Measurements from ENCODE around the gene PDX1. TPM values are rescaled to one million over a fixed set of nuclear protein-coding genes. Genes with fewer than 3 reads are reported as not detected.
A peak's percentile ranks its signal among the peaks of the same experiment; 100 is the strongest.

The PDX1 gene
- total and polyA plus RNA-seq, 2 of the 13 experiments (the other 11 are each of a cell fraction or from before 2014, with no cell fraction given) = 0.07 TPM; not detected in 1

- TF ChIP-seq ZNF674 (CRISPR knock-in tag; IDR thresholded peaks at IDR 0.05; ENCODE audit: low read depth) = no peak
- peak; percentile 93 for TF ChIP-seq TGIF2 (CRISPR knock-in tag; IDR thresholded peaks at IDR 0.05)
- no peak for TF ChIP-seq STAT5B (CRISPR knock-in tag; IDR thresholded peaks at IDR 0.05)
- no peak for TF ChIP-seq SYNCRIP (IDR thresholded peaks at IDR 0.05; ENCODE audit: insufficient read depth, low read depth, low read length)
- TF ChIP-seq STAG1 (CRISPR knock-in tag; IDR thresholded peaks at IDR 0.05) = peak; percentile 80
- 0 out of 2 replicates have a peak, but pooled peaks have one; percentile 45 for TF ChIP-seq ZNF354B (CRISPR knock-in tag; IDR thresholded peaks at IDR 0.05)
- peak; percentile 86 for TF ChIP-seq ZNF350 (CRISPR knock-in tag; IDR thresholded peaks at IDR 0.05; ENCODE audit: borderline replicate concordance, low read depth)
- peak; percentile 62 for TF ChIP-seq FOSL2 (CRISPR knock-in tag; IDR thresholded peaks at IDR 0.05)
- peak; percentile 76 for TF ChIP-seq ARNT2 (CRISPR knock-in tag; IDR thresholded peaks at IDR 0.05; ENCODE audit: low read depth)
- no peak for TF ChIP-seq SRSF4 (IDR thresholded peaks at IDR 0.05; ENCODE audit: low read depth, low read length, poor library complexity, severe bottlenecking)
- TF ChIP-seq POLR2AphosphoS5 (IDR thresholded peaks at IDR 0.05; ENCODE audit: low read depth, low read length) = peak; percentile 37; the same call in 1 of the 2 replicates
- 0 out of 2 replicates have a peak, but pooled peaks have one; percentile 47 for TF ChIP-seq ZSCAN22 (CRISPR knock-in tag; IDR thresholded peaks at IDR 0.05)
- peak; percentile 75 for TF ChIP-seq MIXL1 (CRISPR knock-in tag; IDR thresholded peaks at IDR 0.05)
- TF ChIP-seq, protein P1, sequence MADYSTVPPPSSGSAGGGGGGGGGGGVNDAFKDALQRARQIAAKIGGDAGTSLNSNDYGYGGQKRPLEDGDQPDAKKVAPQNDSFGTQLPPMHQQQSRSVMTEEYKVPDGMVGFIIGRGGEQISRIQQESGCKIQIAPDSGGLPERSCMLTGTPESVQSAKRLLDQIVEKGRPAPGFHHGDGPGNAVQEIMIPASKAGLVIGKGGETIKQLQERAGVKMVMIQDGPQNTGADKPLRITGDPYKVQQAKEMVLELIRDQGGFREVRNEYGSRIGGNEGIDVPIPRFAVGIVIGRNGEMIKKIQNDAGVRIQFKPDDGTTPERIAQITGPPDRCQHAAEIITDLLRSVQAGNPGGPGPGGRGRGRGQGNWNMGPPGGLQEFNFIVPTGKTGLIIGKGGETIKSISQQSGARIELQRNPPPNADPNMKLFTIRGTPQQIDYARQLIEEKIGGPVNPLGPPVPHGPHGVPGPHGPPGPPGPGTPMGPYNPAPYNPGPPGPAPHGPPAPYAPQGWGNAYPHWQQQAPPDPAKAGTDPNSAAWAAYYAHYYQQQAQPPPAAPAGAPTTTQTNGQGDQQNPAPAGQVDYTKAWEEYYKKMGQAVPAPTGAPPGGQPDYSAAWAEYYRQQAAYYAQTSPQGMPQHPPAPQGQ (CRISPR knock-in tag; IDR thresholded peaks at IDR 0.05; ENCODE audit: borderline replicate concordance) = no peak
- peak in 1 of 2 experiments; percentile 91; a peak in 2 of 4 replicates for TF ChIP-seq KLF16 (CRISPR knock-in tag; IDR thresholded peaks at IDR 0.05)
- no peak for TF ChIP-seq SMAD1 (CRISPR knock-in tag; IDR thresholded peaks at IDR 0.05; ENCODE audit: borderline replicate concordance, low read depth)
- TF ChIP-seq YEATS2 (CRISPR knock-in tag; IDR thresholded peaks at IDR 0.05; ENCODE audit: borderline replicate concordance) = peak; percentile 64; the same call in 1 of the 2 replicates
- no peak for TF ChIP-seq CHD4 (IDR thresholded peaks at IDR 0.05; ENCODE audit: borderline replicate concordance, low read length)
- peak; percentile 84 for TF ChIP-seq ZNF7 (CRISPR knock-in tag; IDR thresholded peaks at IDR 0.05)
- peak; percentile 93 for TF ChIP-seq ZGPAT (CRISPR knock-in tag; IDR thresholded peaks at IDR 0.05)
- no peak for TF ChIP-seq LBX2 (CRISPR knock-in tag; IDR thresholded peaks at IDR 0.05; ENCODE audit: borderline replicate concordance)
- no peak for TF ChIP-seq ZNF251 (CRISPR knock-in tag; IDR thresholded peaks at IDR 0.05)
- TF ChIP-seq ETV6 (CRISPR knock-in tag; conservative IDR thresholded peaks at IDR 0.05) = peak; percentile 60
- peak; percentile 84; the same call in 1 of the 2 replicates for TF ChIP-seq NAIF1 (CRISPR knock-in tag; IDR thresholded peaks at IDR 0.05; ENCODE audit: borderline replicate concordance)
These were observed 40.8 kb downstream of the PDX1 start (continued) for GRCh38 chr13:27960362-27961226.
